Suprapubic skin (tissue), 4 donors: Measurements from ENCODE around the gene TMEM8B.
A peak's percentile ranks its signal among the peaks of the same experiment; 100 is the strongest.

ENCODE experiments used
- CTCF ChIP-seq, 2 donors: fragments of 200-600 bp in 1 of 2; fragments of 450-650 bp in 1 of 2; sonication (generic) in 1 of 2; IDR thresholded peaks; one replicate each; pipeline ENCODE4 v1.5.1; 2016 to 2019; ENCODE audit warnings: antibody characterized with exemption in 2 of 2, mild to moderate bottlenecking in 1 of 2, moderate library complexity in 1 of 2
- POLR2A ChIP-seq, 2 donors: fragments of 450-650 bp; IDR thresholded peaks; one replicate each; pipeline ENCODE4 v1.6.1; 2017; ENCODE audit warnings: antibody characterized with exemption in 2 of 2, mild to moderate bottlenecking in 2 of 2, moderate library complexity in 2 of 2
- POLR2AphosphoS5 ChIP-seq, 3 donors: sonication (generic); formaldehyde crosslinking; IDR thresholded peaks; one replicate each; pipeline ENCODE4 v1.6.1; 2017; ENCODE audit warnings: antibody characterized with exemption in 3 of 3

GRCh38 chr9:35907711-35908503 lies 78.9 kb downstream of the TMEM8B start:
- TF ChIP-seq POLR2A (IDR thresholded peaks at IDR 0.05) (no peak), CTCF (IDR thresholded peaks at IDR 0.05) (no peak), POLR2AphosphoS5 (IDR thresholded peaks at IDR 0.05) (peak in 1 of 3 donors; percentile 41)
